ENCODE measurements around the gene RPL10. TPM values are rescaled to one million over a fixed set of nuclear protein-coding genes. Genes with fewer than 3 reads are reported as not detected.

The RPL10 gene
- total and polyA plus RNA-seq, 2 of the 13 experiments (the other 11 are each of a cell fraction or from before 2014, with no cell fraction given) = 2,381 to 4,713 TPM

GRCh38 chrX:154369449-154370299, 28.5 kb upstream of the RPL10 start (continued):
- TF ChIP-seq ZNF687 (CRISPR knock-in tag; IDR thresholded peaks at IDR 0.05) = peak; percentile 58
- TF ChIP-seq ZNF800 (CRISPR knock-in tag; IDR thresholded peaks at IDR 0.05) = no peak
- TF ChIP-seq ZNF672 (CRISPR knock-in tag; IDR thresholded peaks at IDR 0.05) = no peak
- TF ChIP-seq RBM22 (optimal IDR thresholded peaks at IDR 0.05; ENCODE audit: low read length) = no peak
- TF ChIP-seq BATF2 (CRISPR knock-in tag; IDR thresholded peaks at IDR 0.05) = no peak

Measured in HepG2 (cell line).